Activated naive CD8-positive, alpha-beta T cell treated with anti-CD3 and anti-CD28 coated beads, Interleukin-2, amount 50 U/mL, for 16 hours (primary cell): ENCODE results near the gene KCNMA1.

Experiments
- DNase-seq: peaks from one replicate; pipeline ENCODE4 v3.0.0-alpha.2; 2020; ENCODE audit warnings: low read depth, low spot score

Gene KCNMA1

DNA sequence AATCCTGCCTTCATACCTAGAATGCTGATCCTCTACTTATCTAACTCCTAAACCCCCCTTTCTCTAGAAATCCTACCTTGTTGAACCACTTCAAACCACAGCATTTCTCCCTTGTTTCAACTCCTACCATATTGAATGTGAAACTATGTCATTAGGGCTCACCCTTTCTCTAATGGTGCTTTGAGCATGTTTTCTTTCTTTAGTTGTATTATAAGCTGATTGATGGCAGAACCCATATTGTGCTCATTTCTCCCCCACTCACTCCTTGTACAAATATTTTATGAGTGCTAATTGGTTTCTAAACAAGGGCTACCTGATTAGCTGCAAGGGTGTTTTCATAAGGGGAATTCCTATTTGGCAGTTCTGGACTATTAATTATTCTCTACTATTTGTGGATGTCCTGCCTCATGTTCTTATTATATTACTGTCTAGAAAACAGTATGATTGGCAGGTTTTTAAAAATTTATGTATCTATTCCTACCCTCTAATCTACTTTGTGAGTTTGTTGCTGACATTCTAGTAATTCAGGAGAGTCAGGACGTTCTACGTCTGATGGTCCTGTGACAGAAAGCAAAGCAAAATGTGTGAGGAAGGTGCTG, 765.8 kb downstream of the KCNMA1 start:
- no peak for DNase-seq

DNA sequence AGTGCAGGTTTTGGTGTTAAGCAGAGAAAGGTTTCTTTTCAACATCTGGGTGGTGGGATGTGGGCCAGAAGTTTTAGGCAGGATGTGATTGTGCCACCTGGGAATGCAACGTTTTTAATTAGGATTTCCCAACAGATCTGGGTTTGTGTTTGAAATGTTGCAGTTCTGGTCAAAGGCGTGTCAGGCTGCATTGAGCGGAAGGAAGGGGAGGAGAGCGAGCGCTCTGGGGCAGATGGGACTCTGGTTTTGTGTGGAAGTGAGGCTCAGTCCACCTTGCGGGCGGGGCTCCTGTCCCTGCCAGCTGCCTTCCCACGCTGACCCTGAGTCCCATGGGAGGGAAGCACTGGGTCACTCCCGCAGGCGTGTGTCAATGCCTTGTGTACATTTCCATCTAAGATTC, 767.7 kb downstream of the KCNMA1 start:
- no peak for DNase-seq

DNA sequence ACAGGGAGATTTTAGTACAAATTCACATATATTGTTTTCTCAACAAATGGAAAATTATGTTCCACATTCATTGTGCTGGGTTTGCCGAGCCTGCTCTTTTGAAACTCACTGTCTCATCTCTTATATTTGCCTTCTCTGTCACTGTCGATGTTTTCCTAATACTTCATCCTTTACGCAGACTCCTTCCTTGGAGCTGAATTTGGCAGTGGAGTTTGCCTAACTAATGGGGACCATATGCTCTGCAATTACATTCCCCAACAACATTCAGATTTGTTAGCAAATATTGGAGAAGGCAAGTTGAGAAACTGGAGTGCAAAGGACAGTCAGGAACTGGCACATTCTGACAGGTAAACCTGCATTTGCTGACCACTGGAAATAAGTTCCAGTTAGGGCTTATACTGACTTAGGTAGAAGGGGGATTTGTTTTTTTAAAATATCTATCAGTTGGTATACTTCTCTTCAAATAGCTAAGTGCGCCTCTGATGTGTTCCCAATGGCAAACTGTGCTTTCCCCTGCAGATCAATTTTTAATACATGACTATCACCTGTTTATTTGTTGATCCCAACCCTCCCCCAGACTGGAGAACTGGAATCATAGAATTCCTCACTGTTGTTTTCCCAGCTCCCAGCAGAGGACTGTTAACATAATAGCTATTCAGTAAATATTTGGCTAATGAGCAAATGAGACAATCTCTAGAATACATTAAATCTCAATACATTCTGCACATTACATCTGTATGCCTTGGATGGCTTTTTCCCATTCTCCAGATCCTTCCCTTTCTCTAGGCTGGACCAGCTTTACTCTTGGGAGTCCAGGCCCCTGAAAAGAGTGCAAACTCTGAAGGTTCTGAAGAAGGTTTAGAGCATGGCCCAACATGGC, 769.3 kb downstream of the KCNMA1 start:
- no peak for DNase-seq

DNA sequence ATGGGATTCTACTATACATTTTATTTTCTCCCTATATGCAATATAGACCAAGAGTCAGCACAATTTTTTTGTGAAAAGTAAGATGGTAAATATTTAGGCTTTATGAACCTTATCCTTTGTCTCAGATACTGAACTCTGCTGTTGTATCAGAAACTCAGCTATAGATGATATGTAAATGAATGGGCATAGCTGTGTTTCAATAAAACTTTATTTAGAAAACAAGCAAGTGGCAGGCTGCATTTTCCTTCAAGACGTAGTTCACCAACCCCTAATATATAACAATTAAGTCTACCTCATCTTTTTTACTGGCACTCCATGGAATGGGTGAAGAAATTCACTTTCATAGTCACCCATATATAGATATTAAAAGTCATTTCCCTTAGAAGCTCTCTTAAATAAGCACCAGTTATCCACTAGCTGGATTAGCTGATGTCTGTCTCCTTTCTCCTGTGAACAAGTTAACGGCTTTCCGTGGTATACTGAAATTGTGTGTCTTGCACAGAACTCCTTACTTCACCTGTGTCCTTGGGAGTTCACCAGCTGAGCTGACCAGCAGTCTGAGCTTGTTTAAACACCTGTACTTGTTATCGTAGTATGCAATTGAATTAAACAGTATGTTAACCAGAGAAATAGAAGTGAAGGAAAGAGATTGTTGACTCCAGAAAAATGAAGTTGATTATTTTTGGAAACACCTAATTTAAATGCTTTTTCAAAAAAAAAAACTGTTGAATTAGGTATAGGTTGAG, 770.6 kb downstream of the KCNMA1 start:
- no peak for DNase-seq

DNA sequence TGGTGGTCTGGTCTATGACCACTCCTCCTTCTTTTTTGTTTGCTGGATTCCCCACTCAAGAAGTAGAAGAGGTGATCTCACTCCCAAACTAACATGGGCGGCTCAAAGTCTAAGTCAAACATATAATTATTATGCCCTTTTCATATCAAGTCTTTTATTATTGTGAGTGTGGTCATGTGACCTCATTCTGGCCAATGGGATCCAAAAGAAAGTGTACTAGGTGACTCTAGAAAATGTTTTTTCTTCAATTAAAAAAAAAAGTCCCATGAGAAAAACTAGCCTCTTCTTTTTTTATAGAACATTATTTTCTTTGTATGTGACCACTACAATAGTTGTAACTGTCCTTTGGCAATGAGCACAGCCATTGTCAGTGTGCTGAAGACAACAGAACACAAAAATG, 772.7 kb downstream of the KCNMA1 start:
- no peak for DNase-seq

DNA sequence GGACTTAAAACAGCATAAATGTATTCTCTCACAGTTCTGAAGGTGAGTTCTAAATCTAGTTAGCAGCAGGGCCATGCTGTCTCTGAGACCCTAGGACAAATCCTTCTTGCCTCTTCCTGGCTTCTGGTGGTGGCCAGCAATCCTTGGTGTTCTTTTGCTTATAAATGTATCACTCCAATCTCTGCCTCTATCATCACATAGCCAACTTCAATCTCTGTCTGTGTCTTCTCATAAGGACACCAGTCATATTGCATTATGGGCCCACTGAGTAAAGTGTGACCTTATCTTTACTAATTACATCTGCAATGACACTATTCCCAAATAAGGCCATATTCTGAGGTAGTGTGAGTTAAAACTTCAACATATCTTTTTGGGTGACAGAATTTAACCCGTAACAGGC, 778.9 kb downstream of the KCNMA1 start:
- no peak for DNase-seq

DNA sequence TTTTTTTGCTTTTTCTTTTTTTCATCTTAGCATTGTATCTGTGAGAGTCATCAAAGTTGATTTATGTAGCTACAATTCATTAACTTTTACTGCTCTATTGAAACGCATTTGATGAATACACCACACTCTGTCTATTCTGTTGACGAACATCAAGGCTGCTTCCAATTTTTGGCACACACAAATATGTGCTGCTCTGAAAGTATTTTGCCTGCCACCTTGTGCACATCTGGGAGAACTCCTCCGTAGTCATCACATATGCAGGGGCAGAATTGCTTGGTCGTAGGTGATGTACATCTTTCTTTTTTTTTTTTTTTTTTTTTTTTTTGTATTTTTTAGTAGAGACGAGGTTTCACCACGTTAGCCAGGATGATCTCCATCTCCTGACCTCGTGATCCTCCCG, 796.8 kb downstream of the KCNMA1 start:
- DNase-seq: no peak

DNA sequence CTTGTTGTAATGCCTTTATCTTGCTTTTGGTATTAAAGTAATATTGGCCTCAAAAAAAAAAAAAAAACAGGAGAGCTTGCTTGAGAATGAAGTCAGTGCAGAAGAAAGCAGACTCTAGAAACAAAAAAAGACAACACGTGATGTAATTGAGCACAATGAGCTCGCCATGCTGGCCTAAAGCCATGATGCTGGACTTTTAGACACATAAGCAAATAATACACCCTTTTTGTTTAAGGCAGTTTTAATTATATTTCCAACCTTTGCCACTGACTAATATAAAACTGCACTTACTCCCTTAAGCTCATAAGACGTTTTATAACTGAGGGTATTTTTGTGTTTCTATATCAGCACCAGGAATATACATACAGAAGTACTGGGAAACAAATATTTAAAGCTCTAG, 798.3 kb downstream of the KCNMA1 start:
- DNase-seq: no peak

DNA sequence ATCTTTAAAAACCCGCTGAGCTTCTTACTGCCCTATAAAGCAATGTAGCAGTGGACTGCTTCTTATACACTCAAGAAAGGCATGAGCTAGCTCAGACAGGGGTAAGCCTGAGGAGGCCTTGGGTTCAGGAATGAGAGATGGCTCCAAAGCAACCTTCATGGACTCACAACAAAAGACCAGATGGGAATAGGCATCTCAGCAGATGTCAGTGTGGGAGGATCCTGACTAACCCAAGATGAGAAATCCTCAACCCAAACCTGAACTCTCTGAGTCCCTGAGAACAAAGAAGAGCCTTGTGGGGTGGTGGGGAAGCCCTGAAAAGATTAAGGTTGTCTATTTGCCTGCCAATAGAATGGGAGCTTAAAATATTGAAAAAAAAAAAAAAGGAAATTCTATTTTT, 807.4 kb downstream of the KCNMA1 start:
- no peak for DNase-seq

DNA sequence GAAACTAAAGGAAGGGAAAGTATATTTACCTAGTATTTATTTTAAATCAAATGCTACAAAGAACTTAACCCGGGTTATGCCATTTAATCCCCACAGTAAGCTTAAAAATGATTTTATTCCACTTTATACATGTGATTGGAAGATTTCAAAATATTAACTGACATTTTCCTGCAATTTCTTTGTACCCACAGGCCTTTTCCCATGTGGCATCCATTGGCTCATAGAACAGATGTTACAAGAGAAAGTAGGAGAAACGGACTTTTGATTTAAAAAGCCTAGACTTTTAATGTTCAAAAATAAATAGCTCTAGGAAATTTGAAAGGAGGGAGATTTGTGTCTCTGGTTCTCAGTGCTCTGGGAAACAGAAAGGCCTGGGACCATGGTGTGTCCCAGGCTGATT, 807.9 kb downstream of the KCNMA1 start:
- DNase-seq: no peak
